NCI-H69 (cell line): ENCODE measurements around the gene ARID5B.

ENCODE experiments used
- DNase-seq: peaks from one replicate; lab custom pipeline; 2025; lab: John Stamatoyannopoulos, UW

ARID5B gene

DNA sequence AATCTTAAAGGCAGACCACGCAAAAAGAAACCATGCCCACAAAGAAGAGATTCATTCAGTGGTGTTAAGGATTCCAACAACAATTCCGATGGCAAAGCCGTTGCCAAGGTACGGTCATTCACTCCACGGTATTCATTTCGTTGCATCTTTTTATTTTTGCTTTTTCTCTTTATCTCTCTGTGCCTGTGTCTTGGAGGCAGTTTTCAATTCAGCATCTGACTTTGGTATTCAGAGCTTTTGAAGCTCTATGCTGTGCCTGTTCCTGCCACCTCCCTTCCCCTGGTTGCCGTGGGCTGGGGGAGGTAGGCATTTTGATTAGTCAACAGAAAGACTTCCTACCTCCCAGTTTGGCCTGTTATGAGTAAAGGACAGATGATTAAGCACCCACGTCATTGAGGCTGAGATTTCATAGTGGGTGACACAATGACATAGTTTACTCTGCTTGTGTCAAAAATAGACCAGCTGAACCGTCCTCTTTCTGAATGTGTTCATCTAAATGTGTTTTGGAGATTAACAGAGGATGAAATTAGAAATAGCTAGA lies 149.5 kb downstream of the ARID5B start:
- DNase-seq = peak; percentile 50

DNA sequence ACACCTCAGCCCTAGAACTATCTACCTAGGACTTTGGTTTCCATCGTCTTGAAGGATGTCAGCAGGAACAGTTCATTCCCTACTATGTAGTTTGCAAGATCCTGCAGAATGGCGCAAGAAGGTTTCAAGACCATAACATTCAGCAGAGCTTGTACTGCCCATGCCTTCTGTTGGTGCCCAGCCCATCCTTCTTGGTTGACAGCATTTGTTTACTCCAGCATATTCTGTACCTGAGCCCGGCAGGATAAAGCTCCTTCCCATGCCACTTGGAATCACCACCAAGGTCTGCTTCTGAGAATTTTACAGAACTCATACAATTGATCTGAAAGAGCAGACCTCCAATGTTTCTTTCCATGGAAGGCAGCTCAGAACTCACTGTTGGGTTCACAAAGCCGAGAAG lies 150.8 kb downstream of the ARID5B start:
- no peak for DNase-seq

DNA sequence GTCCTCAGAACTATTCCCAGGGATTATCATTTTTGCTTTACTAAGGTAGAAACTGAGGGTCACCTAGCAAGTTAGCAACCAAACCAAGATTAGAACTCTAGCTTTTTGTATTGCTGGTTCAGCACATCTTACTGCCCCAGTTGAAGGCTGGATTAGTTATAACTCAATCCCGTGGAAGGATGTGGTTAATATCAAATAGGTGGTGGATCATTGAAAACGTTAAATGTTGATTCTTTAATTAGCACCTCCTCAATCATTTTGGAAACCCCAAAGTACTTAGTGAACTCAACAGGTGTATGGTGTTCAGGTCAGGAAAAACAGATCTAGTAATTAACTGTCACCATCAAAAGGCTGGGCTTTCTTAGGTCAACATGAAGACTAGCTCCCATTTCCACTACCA lies 152.4 kb downstream of the ARID5B start:
- peak; percentile 78 for DNase-seq

DNA sequence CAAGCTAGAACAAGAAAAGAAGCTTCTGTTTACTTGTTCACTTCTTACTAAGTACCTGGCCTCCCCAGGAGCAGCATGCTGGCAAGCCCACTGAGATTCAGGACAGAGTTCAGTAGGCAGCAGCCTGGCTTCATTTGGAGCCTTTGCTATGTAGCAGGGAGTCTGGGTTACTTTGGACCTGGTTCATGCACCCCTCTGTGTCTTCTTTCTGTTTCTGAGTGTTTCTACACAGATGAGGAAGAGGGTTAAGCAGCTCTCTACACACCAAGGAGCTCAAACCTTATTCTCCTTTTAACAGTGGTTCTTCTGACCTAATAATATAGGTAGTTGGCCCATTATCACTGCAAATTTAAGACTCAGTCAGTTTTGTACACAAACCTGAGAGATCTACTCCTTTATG lies 152.9 kb downstream of the ARID5B start:
- DNase-seq = peak; percentile 60

DNA sequence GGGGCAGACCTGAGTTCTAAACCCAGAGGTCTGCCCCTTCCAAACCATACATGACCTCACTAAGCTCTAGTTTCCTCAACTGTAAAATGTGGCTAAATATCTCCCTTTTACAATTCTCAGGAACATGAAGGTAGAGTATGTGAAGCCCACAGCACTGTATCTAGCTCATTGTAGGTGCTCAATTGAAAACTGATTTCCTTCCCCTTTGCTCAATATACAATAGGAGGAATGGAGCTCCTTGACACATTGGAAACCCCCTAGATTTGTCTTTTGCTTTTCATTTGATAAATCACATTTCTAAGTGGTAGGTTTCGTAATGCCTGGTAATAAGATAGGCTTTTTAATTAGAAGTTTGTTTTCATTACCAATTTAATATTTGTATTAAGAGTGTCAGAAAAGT lies 153.3 kb downstream of the ARID5B start:
- no peak for DNase-seq

DNA sequence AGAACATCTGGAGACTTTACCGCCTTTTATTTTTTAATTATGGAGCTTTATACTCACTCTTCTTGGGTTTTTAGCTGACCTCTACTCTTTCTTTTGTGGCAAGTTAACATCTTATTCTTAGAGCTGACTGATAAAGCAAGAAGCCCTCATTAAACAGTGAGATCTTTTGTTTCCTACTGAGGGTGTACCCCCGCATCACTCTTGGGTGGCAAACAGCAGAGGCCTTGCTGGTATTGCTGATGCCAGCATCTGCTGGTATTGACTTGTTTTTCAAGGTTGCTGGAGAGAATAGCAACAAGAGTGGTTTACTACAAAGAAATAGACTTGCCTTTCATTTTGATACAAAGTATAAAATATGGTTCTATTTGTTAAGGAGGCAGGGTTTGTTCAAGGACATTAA lies 154.7 kb downstream of the ARID5B start:
- DNase-seq = no peak

DNA sequence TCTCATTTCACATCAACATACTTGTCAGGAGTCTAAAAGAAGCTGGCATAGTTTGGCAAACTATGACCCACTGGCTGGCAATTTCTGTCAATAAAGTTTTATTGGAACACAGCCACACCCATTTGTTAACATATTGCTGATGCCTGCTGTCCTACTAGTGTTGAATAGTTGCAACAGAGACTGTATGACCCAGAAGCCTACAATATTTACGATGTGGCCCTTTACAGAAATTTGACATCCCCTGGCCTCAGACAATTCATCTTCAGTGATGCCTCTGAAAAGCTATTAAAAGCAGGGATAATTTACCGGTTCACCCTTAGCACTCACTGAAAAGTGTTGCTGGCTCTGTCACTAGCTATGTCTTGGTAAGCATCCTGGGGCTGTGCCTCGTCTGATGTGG lies 155.2 kb downstream of the ARID5B start:
- peak; percentile 12 for DNase-seq

DNA sequence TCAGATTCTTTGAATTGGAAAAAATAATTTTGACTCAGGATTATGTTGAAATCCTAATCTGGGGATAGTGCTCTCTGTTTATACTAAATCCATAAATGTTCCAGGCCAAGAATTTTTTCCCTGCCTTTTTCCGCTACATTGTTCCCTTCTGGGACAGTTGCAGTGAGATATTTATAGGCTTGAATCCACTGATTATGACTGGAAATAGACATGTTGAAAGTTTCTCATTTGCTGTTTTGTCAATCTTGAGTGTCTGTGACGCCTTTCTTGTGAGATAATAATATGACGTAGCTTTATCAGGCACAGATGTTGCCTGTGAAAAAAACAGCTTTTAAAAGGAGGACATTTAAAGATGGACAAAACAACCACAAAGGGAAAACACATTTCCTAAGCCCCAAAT lies 155.9 kb downstream of the ARID5B start:
- no peak for DNase-seq

DNA sequence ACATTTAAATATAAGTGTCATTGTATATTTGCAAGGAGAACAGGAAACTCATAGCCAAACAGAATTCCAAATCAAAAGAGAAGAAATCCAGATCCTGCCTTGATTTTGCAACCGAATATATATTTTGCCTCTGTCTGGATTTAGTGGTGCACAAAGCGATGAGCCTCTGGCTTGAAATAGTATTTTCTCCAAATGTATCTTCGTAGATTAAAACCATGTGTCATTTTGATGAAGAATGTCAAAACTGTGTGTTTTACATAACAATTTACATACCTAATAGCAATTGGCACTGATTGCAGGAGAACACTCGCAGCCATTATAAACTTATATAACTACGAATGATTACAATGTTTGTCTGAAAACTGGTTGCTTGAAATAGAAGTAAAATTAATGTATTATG lies 156.4 kb downstream of the ARID5B start:
- no peak for DNase-seq

DNA sequence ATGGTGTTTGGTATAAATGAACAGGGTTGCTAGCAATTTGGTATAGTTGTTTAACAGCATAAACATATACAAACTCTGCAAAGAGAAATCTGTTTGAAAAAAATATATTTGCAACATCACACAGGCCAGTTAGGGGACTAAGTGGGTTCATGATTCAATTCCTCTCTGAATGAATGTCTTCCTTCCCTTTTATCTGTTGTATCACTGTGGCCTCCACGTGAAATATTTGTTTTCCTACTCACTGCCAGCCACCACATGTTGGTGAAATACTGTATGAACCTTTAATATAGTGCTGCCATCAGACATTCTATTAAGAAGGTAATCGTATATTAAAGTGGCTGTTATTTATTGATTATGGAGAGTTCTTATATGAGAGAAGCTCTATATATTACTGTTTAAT lies 157.0 kb downstream of the ARID5B start:
- no peak for DNase-seq

DNA sequence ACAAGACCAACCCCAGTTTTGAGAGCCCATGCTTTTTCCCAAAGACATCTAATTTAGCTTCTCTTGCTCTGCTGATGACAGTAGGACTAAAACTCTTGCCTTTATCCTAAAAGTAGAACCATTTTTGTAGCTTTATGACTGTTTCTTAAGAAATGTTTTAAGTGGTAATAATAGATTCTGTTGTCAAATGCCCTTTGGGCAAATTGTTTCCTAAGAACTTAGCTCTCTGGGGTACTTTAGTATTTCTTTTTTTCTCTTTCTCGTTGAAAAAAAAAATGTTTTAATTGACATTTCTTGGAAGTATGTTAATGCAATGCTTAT lies 157.4 kb downstream of the ARID5B start:
- DNase-seq = no peak

DNA sequence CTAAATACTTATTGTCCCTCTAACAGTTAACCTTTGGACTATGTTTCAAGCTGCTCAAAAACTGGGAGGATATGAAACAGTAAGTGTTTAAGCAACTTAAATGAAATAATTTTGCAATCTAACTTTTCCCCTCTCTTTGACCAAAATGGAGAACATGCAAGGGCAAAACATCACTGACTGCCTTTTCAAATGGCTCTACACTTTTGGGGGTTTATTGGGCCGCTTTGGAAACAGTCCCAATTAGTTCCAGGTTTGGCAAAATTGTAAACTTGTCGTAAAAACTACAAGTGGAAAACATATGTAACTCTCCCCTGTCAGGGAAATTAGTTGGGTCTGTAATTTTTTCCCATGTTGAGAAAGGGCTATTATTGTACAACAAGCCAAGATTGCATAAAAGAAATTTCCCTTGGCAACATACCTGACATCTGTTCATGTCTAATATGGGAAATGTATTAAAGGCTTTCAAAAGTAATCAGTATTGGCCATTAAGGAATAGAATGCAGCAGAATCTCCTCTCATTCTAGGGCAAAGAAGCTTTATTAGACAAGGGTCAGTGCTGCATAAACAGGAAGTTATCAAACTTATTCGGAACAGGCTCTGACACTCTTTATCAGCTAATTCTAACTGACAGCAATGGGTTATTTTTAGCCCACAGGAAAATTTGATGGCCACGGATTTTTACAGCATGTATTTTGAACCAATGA lies 157.9 kb downstream of the ARID5B start:
- DNase-seq = peak; percentile 16

DNA sequence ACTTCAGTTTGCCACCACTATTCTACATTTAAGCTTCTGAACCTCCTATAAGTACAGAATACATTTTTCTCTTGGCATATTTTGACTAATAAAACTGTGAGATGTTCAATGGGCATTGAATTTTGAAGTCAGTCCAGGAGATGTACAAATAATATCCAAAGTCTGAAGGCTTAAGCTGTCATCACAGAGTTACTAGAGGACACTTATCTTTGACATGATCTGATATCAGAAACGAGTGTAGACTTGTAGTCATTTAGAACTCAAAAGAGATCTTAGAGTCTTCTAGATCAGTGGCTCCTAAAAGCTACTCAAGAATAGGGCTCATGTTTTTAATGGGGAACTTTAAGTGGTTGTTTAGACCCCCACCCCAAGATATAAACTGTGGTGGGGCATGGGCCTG lies 160.5 kb downstream of the ARID5B start:
- no peak for DNase-seq

DNA sequence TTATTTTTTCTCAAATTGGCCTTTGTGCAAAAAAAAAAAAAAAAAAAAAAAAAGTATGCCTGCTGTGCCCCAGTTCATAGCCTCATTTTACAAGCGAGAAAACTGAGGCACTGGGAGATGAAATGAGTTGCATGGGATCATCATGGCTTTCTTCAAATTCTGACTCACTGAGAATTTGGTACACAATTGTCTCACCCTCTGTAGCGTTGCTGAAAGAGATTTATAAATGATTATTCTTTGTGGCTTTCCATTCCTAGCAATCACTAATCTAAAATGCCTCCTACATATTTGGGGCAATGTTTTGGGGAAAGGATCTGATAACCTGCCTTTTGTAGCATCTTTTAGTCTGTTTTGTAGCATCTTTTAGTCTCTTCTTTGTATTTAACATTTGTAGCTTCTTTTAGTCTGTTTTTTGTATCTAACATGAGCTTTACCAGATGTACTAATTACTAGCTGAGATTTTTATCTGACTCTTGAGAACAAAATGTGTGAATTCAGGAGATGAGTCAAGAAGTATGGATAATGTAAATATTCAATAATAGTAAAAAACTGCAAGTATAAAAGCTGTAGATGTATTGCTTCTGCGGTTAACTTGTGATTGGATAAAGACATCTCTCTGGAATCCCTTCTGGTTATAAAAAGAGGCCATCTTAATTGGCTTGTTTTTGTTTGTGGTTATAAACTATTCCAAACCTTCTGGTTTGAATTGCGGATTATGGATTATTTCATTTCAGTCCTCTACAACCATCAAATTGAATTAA lies 161.4 kb downstream of the ARID5B start:
- DNase-seq = no peak

DNA sequence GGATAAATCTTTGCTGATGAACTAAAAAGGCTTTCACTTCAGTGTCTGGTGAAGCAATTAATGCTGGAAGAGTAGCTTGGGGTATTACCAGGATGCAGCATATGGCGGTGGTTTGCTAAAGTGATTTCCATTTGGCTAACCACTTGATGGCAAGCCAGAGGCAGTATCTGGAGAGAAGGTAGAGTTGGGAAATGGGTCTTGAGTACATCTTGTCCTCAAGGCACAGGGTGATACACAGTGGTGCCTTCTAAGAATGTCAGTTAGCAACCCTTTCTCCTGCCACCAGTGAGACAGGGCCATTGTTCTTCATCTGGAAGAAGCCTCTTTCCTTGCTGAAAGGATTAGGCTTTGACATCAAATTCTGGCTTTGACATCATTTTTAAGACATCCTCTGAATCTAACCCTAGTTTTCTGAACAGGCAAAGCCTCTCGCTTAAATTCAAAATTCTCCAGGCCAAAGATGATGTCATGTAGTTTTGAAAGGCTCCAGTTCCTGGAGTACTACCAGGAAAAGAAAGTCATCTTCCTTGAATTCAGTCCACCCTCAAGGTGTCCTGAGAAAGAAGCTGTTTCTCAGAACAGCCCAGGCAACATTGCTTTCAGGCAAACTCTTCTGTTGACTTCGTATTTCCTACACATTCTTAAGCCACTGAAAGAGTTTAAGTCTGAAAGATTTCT lies 162.4 kb downstream of the ARID5B start:
- no peak for DNase-seq

DNA sequence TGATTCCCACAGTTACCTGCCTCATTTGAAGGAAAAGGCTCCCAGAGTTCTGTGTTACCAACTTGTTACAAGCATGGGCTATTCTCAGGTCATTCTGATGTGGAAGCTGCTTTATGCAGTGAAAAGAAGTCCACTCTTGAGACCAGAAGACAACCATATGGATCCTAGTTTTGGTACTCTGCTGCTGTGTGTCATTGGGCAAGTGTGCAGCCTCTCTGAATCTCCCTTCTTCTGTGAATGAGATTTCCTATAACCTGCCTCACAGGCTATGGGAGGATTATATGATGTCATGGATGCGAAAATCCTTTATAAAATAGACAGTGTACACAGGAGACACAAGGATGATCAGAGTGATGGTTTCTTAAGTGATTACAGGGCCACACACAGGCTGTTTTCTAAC lies 166.1 kb downstream of the ARID5B start:
- no peak for DNase-seq

DNA sequence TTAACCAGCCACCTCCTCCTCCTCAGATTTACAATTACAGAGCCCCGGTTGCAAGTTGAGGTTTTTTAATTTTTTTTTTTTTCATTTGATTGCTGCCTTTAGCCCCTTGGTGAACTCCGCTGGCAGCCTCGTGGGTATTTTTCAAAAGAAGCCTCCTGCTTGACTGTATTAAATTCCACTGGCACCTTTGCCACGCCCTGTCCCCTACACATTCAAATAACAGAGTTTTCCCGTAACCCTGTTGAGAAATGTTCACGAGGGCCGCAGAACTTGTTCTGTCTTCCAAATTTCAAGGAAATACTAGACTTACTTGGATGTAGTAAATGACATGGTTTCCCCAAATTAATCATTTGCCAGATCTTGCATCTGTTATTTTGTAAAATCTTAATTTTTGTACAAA lies 167.0 kb downstream of the ARID5B start:
- no peak for DNase-seq

DNA sequence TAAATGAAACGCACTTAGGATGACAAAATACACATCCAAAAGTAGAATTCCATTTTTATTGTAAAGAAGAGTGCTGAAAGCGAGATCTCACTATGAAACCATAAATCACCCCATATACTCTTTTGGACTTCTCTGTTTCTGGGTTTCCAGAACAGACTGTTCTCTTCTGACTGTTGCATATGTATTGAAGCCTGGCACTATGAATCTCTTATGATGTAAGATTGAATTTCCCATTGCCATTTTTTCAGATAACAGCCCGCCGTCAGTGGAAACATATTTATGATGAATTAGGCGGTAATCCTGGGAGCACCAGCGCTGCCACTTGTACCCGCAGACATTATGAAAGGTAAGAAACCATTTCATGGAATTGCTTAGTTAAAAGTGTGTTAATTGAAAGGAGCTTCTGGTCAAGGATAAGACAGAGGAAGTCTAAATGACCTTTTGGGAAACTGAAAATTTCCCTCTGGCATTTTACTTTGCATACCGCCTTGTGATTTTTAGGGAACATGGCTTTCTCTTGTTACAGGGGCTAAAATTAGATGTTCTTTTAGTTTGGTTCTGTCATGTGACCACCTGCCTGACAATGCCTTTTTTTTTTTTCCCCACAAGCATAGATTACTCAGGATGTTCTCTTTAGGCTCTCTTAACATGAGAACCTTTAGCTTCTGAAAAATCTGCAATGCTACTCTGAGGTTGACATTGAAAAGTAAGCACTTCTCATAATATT lies 168.1 kb downstream of the ARID5B start:
- DNase-seq = no peak

DNA sequence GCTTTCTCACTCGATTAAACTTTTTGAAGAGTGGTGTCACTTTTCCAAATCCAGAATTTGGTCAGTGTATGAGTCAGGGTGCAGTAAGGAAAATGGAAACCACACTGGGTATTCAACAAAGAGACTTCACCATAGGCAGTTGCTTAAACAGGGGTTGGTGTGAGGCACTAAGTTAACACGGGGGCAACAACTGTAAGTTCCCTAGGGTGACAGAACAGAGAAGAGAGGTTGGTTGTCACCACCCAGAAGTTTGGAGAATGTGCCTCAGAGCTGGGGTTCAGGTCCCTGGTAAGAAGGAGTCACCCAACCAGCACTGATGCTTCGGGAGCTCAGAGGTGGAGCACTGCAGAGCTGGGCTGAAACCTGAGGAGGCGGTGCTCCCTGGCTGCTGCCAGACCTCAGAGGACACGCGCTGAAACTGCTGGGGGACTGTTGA lies 170.4 kb downstream of the ARID5B start:
- DNase-seq = no peak

DNA sequence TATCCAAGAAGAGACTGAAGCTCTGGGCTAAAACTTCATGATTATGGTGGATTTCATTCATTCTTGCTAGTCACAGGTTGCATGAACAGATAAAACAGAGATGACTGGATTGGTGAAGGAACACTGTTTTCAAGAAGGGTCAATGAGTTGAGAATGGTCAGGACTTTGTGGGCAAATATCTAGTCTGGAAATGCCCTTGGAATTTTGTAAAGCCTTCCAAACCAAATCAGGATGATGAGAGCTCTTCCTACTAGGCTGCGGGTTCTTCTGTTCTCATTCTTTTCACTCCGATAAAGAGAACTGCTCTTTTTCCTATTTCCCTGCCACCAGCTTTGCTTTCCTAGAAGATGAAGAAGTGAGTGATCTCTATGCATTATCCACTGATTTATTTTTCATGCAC lies 171.4 kb downstream of the ARID5B start:
- no peak for DNase-seq

DNA sequence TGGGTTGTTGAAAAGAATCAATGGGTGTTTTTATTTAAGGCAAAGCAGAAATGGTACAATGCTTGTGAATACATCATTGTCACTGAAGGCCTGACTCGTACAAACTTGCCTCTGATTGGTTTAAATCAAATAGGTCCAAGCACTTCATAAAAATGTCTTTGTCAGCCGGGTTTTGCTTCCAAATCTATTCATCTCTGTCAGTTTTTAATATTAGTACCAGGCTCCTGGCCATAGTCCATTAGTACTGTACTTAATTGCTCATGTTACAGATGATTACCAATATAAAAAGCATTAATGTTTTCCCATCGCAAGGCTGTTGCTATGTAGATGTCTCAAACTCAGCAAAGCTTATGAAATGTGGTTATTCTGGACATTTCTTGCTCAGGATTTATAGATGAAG lies 171.9 kb downstream of the ARID5B start:
- peak; percentile 26 for DNase-seq

DNA sequence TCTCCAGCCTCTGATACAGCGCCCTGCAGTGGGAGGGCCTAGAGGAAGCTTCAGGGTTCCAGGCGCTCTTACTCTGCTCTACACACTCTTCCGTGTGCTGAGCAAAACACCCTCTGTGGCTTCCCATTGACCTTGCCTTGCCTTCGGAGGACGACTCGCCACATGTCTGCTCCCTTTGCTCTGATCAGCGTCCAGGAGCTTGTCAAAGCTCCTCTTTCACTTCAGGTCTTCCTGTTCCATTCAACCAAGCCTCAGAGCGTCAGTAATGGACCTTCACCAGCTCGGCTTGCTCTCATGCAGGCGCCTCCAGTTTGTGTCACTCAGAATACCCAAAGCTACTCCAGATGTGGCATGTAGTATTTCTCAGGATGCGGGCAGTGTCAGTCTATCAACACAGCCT lies 173.9 kb downstream of the ARID5B start:
- DNase-seq = peak; percentile 44
